T-helper 22 cell (primary cell): Measurements from ENCODE around the gene THRSP.
A peak's percentile ranks its signal among the peaks of the same experiment; 100 is the strongest.
"Not testable (repeated sequence)": the region's sequence is repeated elsewhere in the genome, so short reads cannot be mapped to it uniquely, and the experiment has no call there.

Experiments used
- DNase-seq: peaks from one replicate; pipeline ENCODE4 v3.0.0-alpha.2; 2020; ENCODE audit warnings: low read depth

THRSP gene

GRCh38 chr11:78066471-78066870 lies 2.8 kb downstream of the THRSP start:
- DNase-seq: no peak

GRCh38 chr11:78067704-78068103 lies 4.0 kb downstream of the THRSP start:
- DNase-seq: no peak

GRCh38 chr11:78069465-78069864 lies 5.8 kb downstream of the THRSP start:
- no peak for DNase-seq

GRCh38 chr11:78070621-78071020 lies 7.0 kb downstream of the THRSP start:
- no peak for DNase-seq

GRCh38 chr11:78071717-78072116 lies 8.1 kb downstream of the THRSP start:
- no peak for DNase-seq

- DNase-seq: no peak
Observed at GRCh38 chr11:78072455-78072854, 8.8 kb downstream of the THRSP start.

- DNase-seq: no peak
Observed at GRCh38 chr11:78074756-78075155, 11.1 kb downstream of the THRSP start.

- DNase-seq: no peak
Observed at GRCh38 chr11:78076733-78077403, 13.2 kb downstream of the THRSP start.

- not testable (repeated sequence) for DNase-seq
Observed at GRCh38 chr11:78077592-78077991, 13.9 kb downstream of the THRSP start.

GRCh38 chr11:78078218-78079167 lies 14.8 kb downstream of the THRSP start:
- no peak for DNase-seq

GRCh38 chr11:78079232-78080083 lies 15.8 kb downstream of the THRSP start, which contains the start of gene NDUFC2:
TSS of gene NDUFC2 (minus strand) at chr11:78079862. CDS start at chr11:78079744, 118 bp downstream.
- peak; percentile 14 for DNase-seq

- no peak for DNase-seq
Observed at GRCh38 chr11:78080084-78080817, 16.6 kb downstream of the THRSP start.

- DNase-seq: no peak
Observed at GRCh38 chr11:78080818-78081495, 17.3 kb downstream of the THRSP start.

GRCh38 chr11:78081583-78081982 lies 17.9 kb downstream of the THRSP start:
- DNase-seq: no peak

GRCh38 chr11:78082146-78082545 lies 18.5 kb downstream of the THRSP start:
- no peak for DNase-seq

- DNase-seq: no peak
Observed at GRCh38 chr11:78083021-78083420, 19.4 kb downstream of the THRSP start.

GRCh38 chr11:78084506-78084905 lies 20.8 kb downstream of the THRSP start:
- DNase-seq: not testable (repeated sequence)

GRCh38 chr11:78085972-78086371 lies 22.3 kb downstream of the THRSP start:
- DNase-seq: no peak

GRCh38 chr11:78086521-78087074 lies 22.9 kb downstream of the THRSP start:
- DNase-seq: not testable (repeated sequence)

- DNase-seq: no peak
Observed at GRCh38 chr11:78094250-78094649, 30.6 kb downstream of the THRSP start.
